HEK293 (cell line): Measurements from ENCODE around the gene METTL26.

Experiments used
- CTCF ChIA-PET: fragments of 350-600 bp; formaldehyde crosslinking; extraction: SDS; loops from one replicate; lab custom pipeline; 2021; ENCODE audit warnings: antibody characterized with exemption; lab: Yijun Ruan, JAX
- POLR2A ChIA-PET: fragments of 300-600 bp; formaldehyde crosslinking; extraction: SDS; loops from one replicate; lab custom pipeline; 2020; ENCODE audit warnings: antibody characterized with exemption, inconsistent platforms; lab: Yijun Ruan, JAX
- H3K27ac ChIP-seq: fragments of 200-500 bp; sonication (Bioruptor generic); 2 replicates; pipeline ENCODE4 v1.5.1; 2014; ENCODE audit warnings: low read depth, low read length, control low read depth, inconsistent platforms; ENCODE audit errors: extremely low read depth
- H3K36me3 ChIP-seq, 2 experiments: fragments of 200-500 bp in 1 of 2; sonication (Bioruptor generic) in 1 of 2; 1 replicate in 1 of 2; 2 replicates in 1 of 2; pipeline ENCODE4 v1.5.1; 2014 to 2017; ENCODE audit warnings: inconsistent platforms in 2 of 2, low read length in 2 of 2; ENCODE audit not compliant: control insufficient read depth in 2 of 2, insufficient read depth in 1 of 2
- H3K4me1 ChIP-seq: fragments of 200-500 bp; sonication (Bioruptor generic); 2 replicates; pipeline ENCODE4 v1.5.1; 2014; ENCODE audit warnings: mild to moderate bottlenecking, low read length, inconsistent platforms; ENCODE audit not compliant: control insufficient read depth, insufficient read depth
- H3K4me3 ChIP-seq: 2 replicates; pipeline ENCODE4 v1.5.1; 2011; ENCODE audit warnings: low read depth, mild to moderate bottlenecking, control low read depth, low read length, moderate library complexity
- H3K9me3 ChIP-seq: fragments of 200-500 bp; sonication (Bioruptor generic); 2 replicates; pipeline ENCODE4 v1.5.1; 2014; ENCODE audit warnings: low read depth, low read length, inconsistent platforms; ENCODE audit not compliant: control insufficient read depth, insufficient read depth
- EGR2 ChIP-seq: fragments of 450-650 bp; formaldehyde crosslinking; IDR thresholded peaks from 2 replicates; pipeline ENCODE4 v1.5.1; 2016; ENCODE audit warnings: low read depth, missing biosample characterization, missing genetic modification characterization
- GLI4 ChIP-seq: fragments of 450-650 bp; formaldehyde crosslinking; IDR thresholded peaks from 2 replicates; pipeline ENCODE4 v1.5.1; 2016; ENCODE audit warnings: missing biosample characterization, missing genetic modification characterization
- GLIS1 ChIP-seq: fragments of 450-650 bp; formaldehyde crosslinking; IDR thresholded peaks from 2 replicates; pipeline ENCODE4 v1.5.1; 2016; ENCODE audit warnings: missing biosample characterization, missing genetic modification characterization
- KLF1 ChIP-seq: fragments of 450-650 bp; formaldehyde crosslinking; IDR thresholded peaks from 2 replicates; pipeline ENCODE4 v1.5.1; 2016; ENCODE audit warnings: missing biosample characterization, missing genetic modification characterization
- KLF17 ChIP-seq: fragments of 450-650 bp; formaldehyde crosslinking; IDR thresholded peaks from 2 replicates; pipeline ENCODE4 v1.5.1; 2016; ENCODE audit warnings: missing biosample characterization, missing genetic modification characterization
- KLF9 ChIP-seq: fragments of 450-650 bp; formaldehyde crosslinking; IDR thresholded peaks from 2 replicates; pipeline ENCODE4 v1.5.1; 2016; ENCODE audit warnings: missing biosample characterization, missing genetic modification characterization, low read depth
- OVOL3 ChIP-seq: fragments of 450-650 bp; formaldehyde crosslinking; IDR thresholded peaks from 2 replicates; pipeline ENCODE4 v1.5.1; 2016; ENCODE audit warnings: missing biosample characterization, missing genetic modification characterization
- PATZ1 ChIP-seq: fragments of 450-650 bp; formaldehyde crosslinking; IDR thresholded peaks from 2 replicates; pipeline ENCODE4 v1.5.1; 2016; ENCODE audit warnings: missing biosample characterization, missing genetic modification characterization
- SCRT2 ChIP-seq: fragments of 450-650 bp; formaldehyde crosslinking; IDR thresholded peaks from 2 replicates; pipeline ENCODE4 v1.5.1; 2016; ENCODE audit warnings: missing biosample characterization, missing genetic modification characterization
- SP3 ChIP-seq: fragments of 450-650 bp; formaldehyde crosslinking; IDR thresholded peaks from 2 replicates; pipeline ENCODE4 v1.5.1; 2016; ENCODE audit warnings: missing biosample characterization, missing genetic modification characterization
- ZBTB6 ChIP-seq: fragments of 450-650 bp; formaldehyde crosslinking; IDR thresholded peaks from 2 replicates; pipeline ENCODE4 v1.5.1; 2017; ENCODE audit warnings: missing biosample characterization, missing genetic modification characterization
- ZFHX2 ChIP-seq: fragments of 450-650 bp; formaldehyde crosslinking; conservative IDR thresholded peaks from 2 replicates; pipeline ENCODE4 v1.5.1; 2016; ENCODE audit warnings: missing biosample characterization, missing genetic modification characterization
- ZFP3 ChIP-seq: fragments of 450-650 bp; formaldehyde crosslinking; IDR thresholded peaks from 2 replicates; pipeline ENCODE4 v1.5.1; 2016; ENCODE audit warnings: low read depth, missing biosample characterization, missing genetic modification characterization
- ZNF324 ChIP-seq: fragments of 450-650 bp; formaldehyde crosslinking; IDR thresholded peaks from 2 replicates; pipeline ENCODE4 v1.5.1; 2016; ENCODE audit warnings: missing biosample characterization, missing genetic modification characterization
- ZNF335 ChIP-seq: fragments of 450-650 bp; formaldehyde crosslinking; conservative IDR thresholded peaks from 2 replicates; pipeline ENCODE4 v1.5.1; 2016; ENCODE audit warnings: missing biosample characterization, missing genetic modification characterization
- ZNF362 ChIP-seq: fragments of 450-650 bp; formaldehyde crosslinking; IDR thresholded peaks from 2 replicates; pipeline ENCODE4 v1.5.1; 2016; ENCODE audit warnings: missing biosample characterization, missing genetic modification characterization
- ZNF394 ChIP-seq: fragments of 450-650 bp; formaldehyde crosslinking; IDR thresholded peaks from 2 replicates; pipeline ENCODE4 v1.5.1; 2016; ENCODE audit warnings: missing biosample characterization, missing genetic modification characterization, mild to moderate bottlenecking, moderate library complexity, borderline replicate concordance
- ZNF585B ChIP-seq: fragments of 450-650 bp; formaldehyde crosslinking; IDR thresholded peaks from 2 replicates; pipeline ENCODE4 v1.5.1; 2016; ENCODE audit warnings: missing biosample characterization, missing genetic modification characterization
- ZNF660 ChIP-seq: fragments of 450-650 bp; IDR thresholded peaks from 2 replicates; pipeline ENCODE4 v1.5.1; 2018; ENCODE audit warnings: missing biosample characterization, mild to moderate bottlenecking, missing genetic modification characterization
- ZNF670 ChIP-seq: fragments of 450-650 bp; formaldehyde crosslinking; IDR thresholded peaks from 2 replicates; pipeline ENCODE4 v1.5.1; 2016; ENCODE audit warnings: missing biosample characterization, missing genetic modification characterization, low read depth
- ZNF747 ChIP-seq: fragments of 450-650 bp; formaldehyde crosslinking; IDR thresholded peaks from 2 replicates; pipeline ENCODE4 v1.5.1; 2016; ENCODE audit warnings: missing biosample characterization, missing genetic modification characterization

METTL26 gene

GRCh38 chr16:595094-595528 lies 41.0 kb downstream of the METTL26 start:
- peaks cover 10% of the 10 kb centered on the region; the same call in 1 of the 2 replicates for H3K4me1 ChIP-seq
- POLR2A ChIA-PET: no interaction called here

GRCh38 chr16:593807-594206 lies 42.3 kb downstream of the METTL26 start:
- ChIA-PET POLR2A (no interaction called here), CTCF (interaction anchor here (1.1 to 1.5 kb wide), 2 partner anchors 8 to 17 kb away, joined by 3 to 4 read pairs; no protein-coding TSS in a partner anchor)
- Histone ChIP-seq H3K27ac (no peak overlapping the region), H3K36me3 (peaks cover 0 to 10% of the 10 kb centered on the region in 2 experiments; a peak in 1 of 3 replicates), H3K4me1 (peaks cover 10% of the 10 kb centered on the region; the same call in 1 of the 2 replicates), H3K9me3 (no peaks in the 10 kb centered on the region), H3K4me3 (no peak overlapping the region)
- TF ChIP-seq KLF1 (peak; percentile 55), KLF9 (no peak), KLF17 (tag by site-specific recombination) (peak; percentile 17; the same call in 1 of the 2 replicates), GLIS1 (tag by site-specific recombination) (0 out of 2 replicates have a peak, but pooled peaks have one; percentile 10), ZFHX2 (tag by site-specific recombination) (peak; percentile 48; the same call in 1 of the 2 replicates)

More at GRCh38 chr16:595094-595528, 41.0 kb downstream of the METTL26 start:
- peaks cover 0 to 21% of the 10 kb centered on the region in 2 experiments; a peak in 1 of 3 replicates for H3K36me3 ChIP-seq
- TF ChIP-seq EGR2: 0 out of 2 replicates have a peak, but pooled peaks have one; percentile 23
- TF ChIP-seq SCRT2 (tag by site-specific recombination): no peak
- no peak for TF ChIP-seq ZNF660
- TF ChIP-seq, all 188 proteins: peak for 1
- CTCF ChIA-PET: interaction anchor here (0.7 to 1.1 kb wide), 2 partner anchors 18 to 87 kb away, joined by 3 read pairs; no protein-coding TSS in a partner anchor
- H3K4me3 ChIP-seq: no peak overlapping the region
- H3K27ac ChIP-seq: no peak overlapping the region
- H3K9me3 ChIP-seq: no peaks in the 10 kb centered on the region

GRCh38 chr16:593406-593805 lies 42.7 kb downstream of the METTL26 start:
- Histone ChIP-seq H3K36me3 (peaks cover 0 to 8% of the 10 kb centered on the region in 2 experiments; a peak in 1 of 3 replicates), H3K27ac (no peak overlapping the region), H3K4me1 (peaks cover 10% of the 10 kb centered on the region; the same call in 1 of the 2 replicates), H3K9me3 (no peaks in the 10 kb centered on the region), H3K4me3 (no peak overlapping the region)
- TF ChIP-seq ZFP3 (tag by site-specific recombination): no peak
- TF ChIP-seq SCRT2 (tag by site-specific recombination): peak; percentile 72
- TF ChIP-seq, all 188 proteins: peak for 1
- ChIA-PET POLR2A (no interaction called here), CTCF (interaction anchor here (1.5 kb wide), 1 partner anchor 8 kb away, joined by 4 read pairs; no protein-coding TSS in a partner anchor)

- ChIA-PET POLR2A (interaction anchor here (1.0 kb wide), 1 partner anchor 11 kb away, joined by 5 read pairs; no protein-coding TSS in a partner anchor), CTCF (interaction anchor here (1.5 kb wide), 1 partner anchor 9 kb away, joined by 4 read pairs; no protein-coding TSS in a partner anchor)
- Histone ChIP-seq H3K27ac (no peak overlapping the region), H3K4me1 (peaks cover 14% of the 10 kb centered on the region), H3K4me3 (no peak overlapping the region), H3K36me3 (peaks cover 0 to 8% of the 10 kb centered on the region in 2 experiments; a peak in 1 of 3 replicates), H3K9me3 (no peaks in the 10 kb centered on the region)
- TF ChIP-seq OVOL3: no peak
- no peak for TF ChIP-seq ZNF324 (tag by site-specific recombination)
- TF ChIP-seq ZNF585B: no peak
- no peak for TF ChIP-seq ZNF670 (tag by site-specific recombination)
- no peak for TF ChIP-seq ZNF362 (tag by site-specific recombination)
- no peak for TF ChIP-seq GLI4 (tag by site-specific recombination)
- TF ChIP-seq ZNF335 (tag by site-specific recombination): 0 out of 2 replicates have a peak, but pooled peaks have one; percentile 14
- no peak for TF ChIP-seq ZNF394 (tag by site-specific recombination)
- TF ChIP-seq SP3 (tag by site-specific recombination): no peak
- TF ChIP-seq ZBTB6: no peak
- TF ChIP-seq ZNF747: no peak
- peak; percentile 54 for TF ChIP-seq PATZ1 (tag by site-specific recombination)
Observed at GRCh38 chr16:592518-593306, 43.4 kb downstream of the METTL26 start.
